HG03159 (cell line): Measurements from ENCODE around the gene NOTUM.

Source experiments
- ATAC-seq: cut with Tn5 transposase; IDR thresholded peaks from one replicate; pipeline ENCODE4 v1.9.1; 2021; ENCODE audit warnings: mild to moderate bottlenecking, moderate library complexity; ENCODE audit not compliant: unreplicated experiment

The NOTUM gene

DNA sequence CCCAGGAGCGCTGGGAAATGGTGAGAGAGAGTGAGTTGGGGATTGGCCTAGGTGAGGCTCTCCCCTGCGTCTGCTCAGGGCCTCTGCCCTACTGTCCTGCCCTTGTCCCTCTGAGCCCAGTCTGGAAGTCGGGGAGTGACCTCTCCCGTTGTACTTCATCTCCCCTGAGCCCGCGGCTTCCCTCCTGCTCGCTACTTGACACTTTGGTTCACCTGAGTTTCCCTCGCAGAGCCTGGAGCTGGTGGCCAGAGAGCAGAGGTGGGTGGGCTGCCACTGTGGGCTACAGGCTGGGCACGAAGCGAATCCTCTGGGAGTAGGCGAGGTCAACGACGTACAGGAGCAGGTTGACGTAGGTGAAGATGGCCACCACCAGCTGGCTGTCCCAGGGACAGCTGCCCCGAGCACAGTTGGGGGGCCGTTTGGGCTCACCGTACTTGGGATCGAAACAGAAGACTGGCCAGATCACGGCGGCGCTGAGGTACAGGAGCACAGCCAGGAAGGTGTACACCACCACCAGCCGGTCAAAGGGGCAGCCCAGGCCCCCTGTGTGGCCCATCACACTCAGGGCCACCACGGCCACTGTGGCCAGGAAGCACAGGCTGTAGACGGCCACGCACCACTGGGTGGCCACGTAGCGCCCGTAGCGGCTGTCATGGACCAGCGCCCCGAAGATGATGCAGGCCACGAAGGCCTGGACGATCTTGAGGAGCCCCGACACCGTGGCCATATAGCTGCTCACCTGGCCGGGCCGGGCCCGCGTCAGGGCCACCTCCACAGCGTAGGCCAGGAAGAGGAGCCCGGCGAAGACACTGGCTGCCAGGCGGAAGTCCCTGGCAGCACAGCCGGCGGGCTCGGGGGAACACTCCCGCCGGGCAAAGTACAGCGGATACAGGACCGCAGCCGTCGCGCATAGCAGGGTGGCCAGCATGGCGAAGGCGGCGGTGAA is 20.2 kb downstream of the NOTUM start:
- no peak for ATAC-seq

DNA sequence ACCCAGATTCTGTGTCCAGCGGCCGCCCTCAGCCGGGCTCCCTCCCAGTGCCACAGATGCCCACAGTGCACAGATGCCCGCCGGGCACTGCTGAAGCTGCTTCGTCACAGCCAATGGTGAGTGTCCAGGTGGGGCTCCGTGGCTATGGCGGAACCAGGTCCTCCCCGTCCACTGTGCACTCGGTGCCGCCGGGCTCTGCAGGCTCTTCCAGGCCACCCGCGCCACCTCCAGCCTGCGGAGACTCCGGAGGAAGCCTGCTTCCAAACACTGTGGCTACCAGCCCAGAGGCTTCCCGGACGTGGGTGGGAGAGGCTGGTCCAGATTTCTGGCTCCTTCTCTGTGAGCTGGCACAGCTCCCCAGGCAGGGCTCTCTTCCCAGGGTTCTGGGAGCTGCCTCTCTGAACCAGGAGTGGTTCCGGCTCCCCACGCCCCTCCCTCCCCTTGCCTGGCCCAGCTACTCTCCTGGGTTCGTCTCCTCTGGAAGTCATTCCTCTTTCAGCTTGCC is 21.1 kb downstream of the NOTUM start:
- no peak for ATAC-seq

DNA sequence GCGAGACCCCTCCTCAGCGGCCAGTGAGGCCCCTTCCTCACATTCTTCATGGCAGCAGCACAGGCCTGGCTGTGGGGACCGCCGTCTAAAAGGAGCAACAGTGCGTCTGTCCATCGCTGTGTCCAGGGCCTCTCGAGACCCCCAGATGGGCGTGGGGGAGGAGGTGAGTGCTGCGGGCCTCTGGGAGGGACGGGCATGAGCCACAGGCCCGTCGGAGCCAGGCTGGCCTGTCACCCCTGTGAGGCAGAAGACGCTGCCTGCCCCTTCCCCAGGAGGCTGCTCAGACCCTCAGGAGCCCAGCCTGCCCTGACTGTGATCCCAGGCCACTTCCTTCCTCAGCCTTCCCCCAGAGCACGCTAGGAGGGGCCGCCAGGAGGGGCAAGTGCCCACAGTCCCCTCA is 21.8 kb downstream of the NOTUM start:
- ATAC-seq: no peak

DNA sequence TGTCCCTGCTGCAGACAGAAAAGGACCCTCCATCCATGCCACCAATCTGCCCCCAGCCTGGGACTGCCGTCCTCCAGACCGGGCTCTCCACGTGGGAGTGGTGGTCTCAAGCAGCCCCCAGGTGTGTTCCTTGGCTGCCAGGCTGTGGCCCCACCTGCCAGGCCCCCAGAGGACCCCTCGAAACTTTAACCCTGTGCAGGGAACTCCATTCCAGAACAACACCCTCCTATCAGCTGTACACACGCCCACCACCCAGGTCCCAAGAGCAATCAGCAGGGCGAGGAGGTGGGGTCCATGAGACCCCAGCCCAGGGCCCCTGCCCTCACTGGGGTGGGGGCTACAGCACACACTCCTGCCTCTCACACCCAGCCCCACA is 25.3 kb downstream of the NOTUM start:
- no peak for ATAC-seq

DNA sequence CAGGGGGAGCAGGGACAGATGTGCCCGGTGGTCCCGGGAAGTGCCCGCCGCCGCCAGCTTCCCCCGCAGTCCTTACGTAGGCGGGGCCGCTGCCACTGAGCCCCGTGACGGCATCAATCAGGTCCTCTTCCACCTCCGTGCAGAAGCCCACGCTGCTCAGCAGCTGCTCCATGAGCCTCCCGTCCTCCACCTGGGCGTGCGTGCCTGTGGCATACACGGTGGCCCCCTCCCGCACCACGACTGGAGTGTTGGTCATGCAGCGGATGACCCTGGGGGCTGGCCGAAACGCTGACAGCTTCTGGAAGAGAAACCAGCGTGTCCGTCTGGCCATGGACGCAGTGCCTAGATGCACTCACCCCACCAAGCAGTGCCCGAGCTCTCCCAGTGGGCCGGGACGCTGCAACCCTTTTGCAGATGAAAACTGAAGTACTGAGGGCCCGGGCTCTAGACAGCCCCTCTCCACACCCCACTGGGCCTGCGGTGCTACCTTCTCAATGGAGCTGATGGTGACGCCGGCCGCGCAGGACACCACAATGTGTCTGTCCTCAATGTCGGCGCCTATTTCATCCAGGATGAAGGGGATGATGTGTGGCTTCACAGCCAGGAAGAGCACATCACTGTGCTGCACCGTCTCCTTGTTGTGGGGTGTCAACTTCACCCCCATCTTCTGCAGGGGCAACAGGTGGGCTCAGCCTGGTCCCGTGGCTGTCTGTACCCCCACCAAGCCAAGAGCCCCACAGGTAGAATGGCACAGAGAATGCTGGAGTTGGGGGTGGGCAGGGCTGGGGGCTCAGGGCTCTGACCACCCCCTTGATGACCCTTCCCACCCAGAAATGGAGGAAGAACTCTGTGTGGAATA is 25.9 kb downstream of the NOTUM start:
- no peak for ATAC-seq

DNA sequence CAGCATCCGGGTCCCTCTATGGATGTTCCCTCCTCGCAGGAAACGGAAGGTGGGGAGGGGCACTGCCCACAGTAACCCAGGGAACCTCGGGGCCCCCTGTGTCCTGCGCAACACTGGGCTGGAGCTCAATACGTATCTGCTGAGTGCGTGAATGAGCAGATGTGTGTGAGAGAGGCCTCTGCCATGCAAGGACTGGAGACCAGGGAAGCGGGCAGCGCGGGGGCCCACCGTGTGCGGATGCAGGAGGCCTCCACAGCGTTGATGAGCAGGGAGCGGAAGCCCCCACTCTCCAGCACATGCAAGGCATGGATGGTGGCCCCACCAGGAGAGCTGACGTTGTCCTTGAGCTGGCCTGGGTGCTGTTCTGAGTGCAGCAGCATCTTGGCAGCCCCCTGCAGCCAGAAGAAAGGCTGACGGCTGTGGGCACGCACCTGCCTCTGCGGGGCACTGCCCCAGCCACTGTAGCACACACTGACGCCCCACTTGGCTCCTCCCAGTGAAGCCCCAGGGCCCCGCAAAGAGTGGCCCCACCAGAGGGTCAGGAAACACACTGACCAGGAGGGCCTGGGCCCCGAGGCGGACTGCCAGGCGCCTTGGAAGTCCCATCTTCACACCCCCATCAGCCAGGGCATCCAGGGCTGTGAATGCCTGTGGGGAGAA is 26.8 kb downstream of the NOTUM start:
- no peak for ATAC-seq

DNA sequence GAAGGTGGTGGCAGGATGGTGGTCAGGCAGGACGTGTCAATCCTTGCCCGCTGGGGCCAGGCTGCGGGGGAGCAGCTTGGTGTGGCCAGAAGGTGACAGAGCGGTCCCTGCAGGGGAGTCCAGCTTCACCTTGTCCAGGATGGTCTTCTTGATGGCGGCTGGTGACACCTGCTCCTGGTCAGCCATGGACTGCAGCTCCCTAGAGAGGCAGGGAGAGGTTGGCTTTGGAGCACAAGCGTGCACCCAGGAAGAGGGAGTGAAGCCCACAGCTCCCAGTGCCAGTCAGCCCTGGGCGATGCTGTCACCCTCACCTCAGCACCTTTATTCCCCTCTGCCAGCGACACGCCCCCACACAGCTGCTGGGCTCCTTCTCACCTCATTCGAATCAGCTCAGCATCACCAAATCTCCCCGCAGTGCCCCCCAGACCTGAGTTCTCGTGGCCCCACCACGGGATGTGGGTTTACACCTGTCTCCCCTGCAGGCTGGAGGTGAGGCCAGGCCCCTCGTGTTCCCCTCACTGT is 27.7 kb downstream of the NOTUM start:
- ATAC-seq: no peak

DNA sequence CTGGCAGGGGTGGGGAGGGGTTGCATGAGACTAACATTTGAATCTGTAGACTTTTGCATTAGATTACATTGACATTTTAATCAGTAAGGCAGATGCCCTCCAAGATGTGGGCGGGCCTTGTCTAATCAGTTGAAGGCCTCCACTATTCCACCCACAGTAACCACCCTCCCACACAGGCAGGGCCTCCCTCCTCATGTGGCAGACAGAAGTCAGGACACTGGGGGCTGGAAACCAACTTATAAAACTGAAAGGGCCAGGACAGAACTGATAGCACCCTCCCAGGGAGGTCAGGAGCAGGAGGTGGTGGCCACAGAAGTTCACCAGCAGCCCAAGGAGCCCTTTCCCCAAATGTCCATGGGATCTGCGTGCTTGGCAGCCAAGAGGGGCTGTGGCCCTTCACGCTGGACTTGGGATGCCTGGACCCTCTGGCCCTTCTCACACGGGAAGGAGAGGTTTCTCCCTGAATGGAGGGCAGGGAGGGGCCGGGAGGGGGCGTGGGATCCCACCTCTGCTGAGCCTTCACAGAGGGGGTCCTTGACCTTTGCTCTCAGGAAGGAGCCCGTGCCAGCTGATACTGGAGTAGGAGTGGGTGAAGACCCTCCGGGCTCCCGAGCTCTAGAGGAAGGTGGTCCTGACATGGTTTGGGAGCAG is 28.5 kb downstream of the NOTUM start:
- ATAC-seq: no peak

DNA sequence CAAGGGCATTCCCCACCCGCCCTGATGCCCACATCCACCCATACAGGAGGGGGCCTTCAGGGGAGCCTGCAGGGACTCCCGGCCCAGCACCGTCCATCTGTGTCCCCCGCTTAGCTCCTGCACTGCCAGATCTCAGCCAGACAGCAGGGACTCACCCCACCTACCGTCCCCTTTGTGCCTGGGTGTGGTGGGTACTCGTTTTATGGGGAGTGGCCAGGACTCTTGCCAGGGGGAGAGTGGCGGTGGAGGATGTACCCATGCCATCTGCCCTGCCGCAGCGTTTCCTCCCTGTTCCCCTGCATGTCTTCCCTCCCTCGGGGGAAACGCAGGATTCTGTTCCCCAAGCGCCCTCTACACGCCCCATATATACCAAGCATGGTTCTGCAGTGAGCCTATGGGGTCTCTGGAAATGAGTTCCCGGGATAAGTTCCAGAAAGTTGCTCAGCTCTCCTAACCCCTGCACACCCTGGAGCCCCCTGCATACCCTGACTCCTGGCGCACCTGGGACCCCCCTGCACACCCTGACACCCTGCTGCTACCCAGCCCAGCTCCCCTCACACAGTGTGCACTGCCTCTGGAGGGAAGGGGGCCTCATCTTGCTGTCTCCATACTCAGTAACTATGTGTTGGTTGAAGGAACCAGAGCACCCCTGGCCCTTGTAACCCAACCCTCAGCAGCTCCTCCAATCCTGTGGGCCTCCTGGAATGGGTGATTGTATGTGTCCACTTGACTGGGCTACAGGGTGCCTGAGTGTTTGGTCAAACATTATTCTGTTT is 29.2 kb downstream of the NOTUM start:
- ATAC-seq: no peak

DNA sequence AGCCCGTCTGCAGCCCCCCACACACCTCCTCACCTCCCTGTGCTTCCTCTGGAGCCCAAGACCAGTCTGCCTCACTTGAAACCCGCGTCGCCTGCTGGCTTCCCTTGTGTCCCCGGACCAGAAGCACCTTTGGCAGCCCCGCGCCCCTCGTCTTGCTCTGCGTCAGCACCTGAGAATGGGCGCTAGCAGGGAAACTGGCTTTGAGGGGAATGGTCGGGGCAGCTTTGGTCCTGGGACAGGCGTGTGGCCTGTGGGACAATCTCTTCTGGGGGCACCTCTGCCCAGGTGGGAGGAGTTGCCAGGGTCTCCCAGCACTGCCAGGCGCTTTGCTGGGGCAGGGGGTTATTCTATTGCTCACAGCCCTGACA is 29.8 kb downstream of the NOTUM start:
- no peak for ATAC-seq

DNA sequence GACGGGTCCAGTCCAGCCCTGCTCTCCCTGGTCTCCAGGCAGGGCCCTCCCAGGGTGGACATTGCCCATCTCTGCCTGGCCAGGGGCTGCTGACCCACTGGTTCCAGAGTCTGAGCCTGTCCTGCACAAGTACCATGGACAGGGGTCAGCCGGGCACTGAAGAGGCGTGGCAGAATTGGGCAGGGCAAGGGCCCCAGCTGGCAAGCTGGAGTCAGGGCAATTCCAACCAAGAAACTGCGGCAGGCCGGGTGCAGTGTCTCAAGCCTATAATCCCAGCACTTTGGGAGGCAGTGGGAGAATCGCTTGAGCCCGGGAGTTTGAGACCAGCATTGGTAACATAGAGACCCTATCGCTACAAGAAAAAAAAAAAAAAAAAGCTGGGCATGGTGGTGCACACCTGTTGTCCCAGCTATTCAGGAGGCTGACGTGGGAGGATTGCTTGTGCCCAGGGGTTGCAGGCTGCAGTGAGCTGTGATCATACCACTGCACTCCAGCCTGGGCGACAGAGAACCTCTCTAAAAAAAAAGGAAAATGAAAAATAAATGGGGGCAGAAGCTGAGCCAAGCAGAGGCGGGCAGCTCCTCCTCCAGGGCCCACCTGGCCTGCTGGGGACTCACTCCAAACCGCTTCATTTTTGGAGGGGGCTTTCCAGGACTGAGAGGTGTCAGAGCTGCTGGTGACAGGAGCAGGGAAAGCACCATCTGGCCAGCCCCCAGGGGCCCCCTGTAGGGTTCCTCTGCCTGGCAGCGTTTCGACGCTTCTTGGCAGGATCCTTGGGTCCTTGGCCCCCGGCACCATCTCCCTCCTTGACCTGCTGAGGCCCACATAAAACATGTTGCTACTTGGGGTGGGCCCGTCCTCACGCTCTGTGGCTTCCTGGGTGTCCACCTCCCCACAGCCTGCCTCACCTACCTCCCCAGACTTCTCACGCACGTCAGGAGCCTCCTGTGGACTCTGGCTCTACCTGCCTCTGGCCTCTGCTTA is 30.6 kb downstream of the NOTUM start:
- no peak for ATAC-seq

DNA sequence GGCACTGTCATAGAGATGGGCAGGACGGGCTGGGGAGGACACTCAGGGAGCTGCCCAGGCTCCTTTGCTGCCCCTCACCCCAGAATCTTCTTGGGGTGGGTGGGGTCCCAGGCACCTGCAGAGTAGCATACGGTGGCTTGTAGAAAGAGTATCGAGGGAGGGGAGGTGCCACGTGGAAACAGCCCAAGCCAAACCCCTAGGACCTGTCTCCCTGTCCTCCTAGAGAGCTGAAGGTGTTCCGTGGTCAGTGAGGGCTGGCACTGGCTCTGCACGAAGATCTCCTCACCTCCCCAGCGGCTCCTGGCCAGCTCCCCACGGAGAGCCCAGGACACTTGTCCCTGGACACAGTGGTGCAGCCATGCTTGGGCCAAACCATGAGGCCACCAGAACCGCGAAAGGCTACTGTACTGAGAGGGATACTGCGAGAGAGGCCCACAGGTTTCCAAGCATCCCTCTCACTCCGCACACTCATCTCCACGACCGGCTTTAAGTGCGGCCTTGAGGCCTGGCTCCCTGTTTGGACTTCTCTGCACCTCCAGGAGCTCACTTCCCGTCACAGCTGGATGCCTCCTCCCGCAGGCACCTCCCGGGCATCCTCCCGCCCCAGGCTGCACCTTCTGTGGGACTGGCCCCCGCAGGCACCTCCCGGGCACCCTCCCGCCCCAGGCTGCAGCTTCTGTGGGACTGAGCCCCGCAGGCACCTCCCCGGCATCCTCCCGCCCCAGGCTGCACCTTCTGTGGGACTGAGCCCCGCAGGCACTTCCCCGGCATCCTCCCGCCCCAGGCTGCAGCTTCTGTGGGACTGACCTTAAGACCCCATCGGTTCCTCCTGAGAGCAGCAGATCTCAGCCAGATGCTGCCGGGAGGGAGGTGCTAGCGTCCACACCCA is 31.5 kb downstream of the NOTUM start:
- no peak for ATAC-seq

DNA sequence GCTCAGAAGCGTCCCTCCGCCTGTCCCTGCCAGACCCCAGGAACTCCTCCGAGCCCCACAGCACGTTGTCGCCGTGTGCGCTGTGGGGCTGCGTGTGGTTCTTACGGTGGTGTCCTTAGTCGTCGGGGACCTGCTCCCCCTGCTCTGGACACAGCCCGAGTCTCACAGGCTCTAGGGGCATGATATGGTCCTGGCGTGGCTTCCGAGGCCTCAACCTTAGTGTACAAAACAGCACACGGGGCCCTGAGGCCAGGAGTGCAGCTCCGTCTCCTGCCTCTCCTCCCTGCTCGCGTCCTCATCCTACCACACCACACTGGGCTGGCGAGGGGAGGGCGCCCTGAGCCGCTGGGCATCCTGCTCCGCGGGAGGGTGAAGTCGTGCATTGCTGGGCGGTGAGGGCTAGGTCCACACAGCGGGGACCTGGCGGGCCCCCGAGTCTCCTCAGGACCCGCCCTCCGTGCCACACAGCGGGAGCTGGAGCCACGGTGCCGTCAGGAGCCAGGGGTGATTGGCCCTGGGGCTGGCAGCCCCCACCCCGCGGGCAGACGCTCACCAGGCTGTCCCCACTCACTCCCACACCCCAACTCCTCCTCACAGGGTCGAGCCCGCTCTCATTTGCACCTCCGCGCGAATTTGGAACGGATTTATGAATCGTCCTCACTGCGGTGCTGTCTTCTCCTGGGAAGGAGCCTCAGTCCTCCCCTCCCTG is 32.3 kb downstream of the NOTUM start:
- no peak for ATAC-seq

DNA sequence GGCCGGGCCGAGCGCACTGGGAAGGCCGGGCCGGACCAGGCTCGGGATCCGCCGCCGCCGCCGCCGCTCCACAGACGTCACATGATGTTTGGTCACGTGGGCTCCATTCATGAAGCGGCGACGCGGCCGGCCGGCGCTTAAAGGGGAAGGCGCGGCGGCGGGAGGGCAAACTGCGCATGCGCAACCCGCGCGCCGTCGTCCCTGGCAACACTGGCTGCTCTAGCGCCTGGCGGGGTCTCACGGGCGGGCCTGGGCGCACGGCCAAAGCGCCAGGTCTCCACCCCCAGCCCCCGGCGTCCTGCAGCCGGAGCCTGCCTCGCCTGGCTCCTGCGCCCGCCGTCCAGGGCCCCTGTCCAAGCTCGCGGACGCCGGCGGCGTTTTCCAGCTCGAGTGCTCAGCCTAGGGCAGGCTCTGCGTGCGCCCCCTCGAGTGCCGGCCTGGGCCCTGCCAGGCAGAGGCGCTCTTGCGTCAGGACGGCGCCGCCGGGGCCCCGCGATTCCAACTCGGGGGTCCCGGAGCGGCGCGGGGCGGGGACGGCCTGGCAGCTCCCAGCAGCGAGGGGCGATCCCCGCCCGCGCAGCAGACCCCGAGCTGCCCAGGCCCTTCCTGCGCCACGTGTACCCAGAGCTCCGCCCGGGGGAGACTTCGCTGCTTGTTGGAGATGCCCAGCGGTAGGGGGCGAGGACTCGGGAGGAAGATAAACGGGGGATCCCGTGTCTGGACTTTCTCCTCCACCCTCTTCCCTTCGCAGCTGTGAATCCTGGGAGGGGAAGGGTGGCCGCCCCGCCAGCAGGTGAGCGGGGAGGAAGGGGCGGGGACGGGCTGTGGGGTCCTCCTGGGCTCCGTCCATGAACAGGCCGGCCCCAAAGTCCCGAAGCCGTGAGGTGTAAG is 33.1 kb downstream of the NOTUM start, which contains the start of gene MAFG:
Gene MAFG (minus strand): TSS at position 83 of the 891 bp plus-strand sequence. CDS start 4,550 bp downstream, outside the sequence.
- ATAC-seq: peak; percentile 59

DNA sequence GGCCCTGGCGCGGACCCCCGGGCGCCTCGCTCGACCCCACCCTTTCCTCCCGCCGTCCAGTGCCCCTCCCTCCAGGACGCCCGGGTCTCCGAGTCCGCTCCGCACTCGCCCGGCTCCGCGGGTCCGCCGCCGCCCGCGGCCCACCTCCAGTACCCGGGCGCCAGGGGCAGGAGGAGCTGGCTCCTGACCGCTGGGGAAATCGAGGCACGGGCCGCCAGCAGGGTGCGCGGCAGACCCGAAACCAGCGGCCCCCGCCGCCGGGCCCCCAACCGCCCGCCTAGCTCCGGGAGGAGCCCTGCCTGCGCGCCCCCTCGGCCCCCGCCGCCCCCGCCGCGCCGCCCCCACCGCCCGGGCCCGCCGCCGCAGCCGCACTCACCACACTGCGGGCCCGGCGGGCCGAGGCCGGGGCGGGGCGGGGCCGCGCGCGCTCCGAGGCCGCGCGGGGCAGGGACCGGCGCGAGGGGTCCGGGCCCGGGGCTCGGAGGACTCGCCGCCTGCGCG is 33.8 kb downstream of the NOTUM start:
- ATAC-seq: peak; percentile 15
